ENCODE results near the gene KCNJ4.
A peak's percentile ranks its signal among the peaks of the same experiment; 100 is the strongest.
"Not testable (repeated sequence)": the region's sequence is repeated elsewhere in the genome, so short reads cannot be mapped to it uniquely, and the experiment has no call there.

The KCNJ4 gene

DNA sequence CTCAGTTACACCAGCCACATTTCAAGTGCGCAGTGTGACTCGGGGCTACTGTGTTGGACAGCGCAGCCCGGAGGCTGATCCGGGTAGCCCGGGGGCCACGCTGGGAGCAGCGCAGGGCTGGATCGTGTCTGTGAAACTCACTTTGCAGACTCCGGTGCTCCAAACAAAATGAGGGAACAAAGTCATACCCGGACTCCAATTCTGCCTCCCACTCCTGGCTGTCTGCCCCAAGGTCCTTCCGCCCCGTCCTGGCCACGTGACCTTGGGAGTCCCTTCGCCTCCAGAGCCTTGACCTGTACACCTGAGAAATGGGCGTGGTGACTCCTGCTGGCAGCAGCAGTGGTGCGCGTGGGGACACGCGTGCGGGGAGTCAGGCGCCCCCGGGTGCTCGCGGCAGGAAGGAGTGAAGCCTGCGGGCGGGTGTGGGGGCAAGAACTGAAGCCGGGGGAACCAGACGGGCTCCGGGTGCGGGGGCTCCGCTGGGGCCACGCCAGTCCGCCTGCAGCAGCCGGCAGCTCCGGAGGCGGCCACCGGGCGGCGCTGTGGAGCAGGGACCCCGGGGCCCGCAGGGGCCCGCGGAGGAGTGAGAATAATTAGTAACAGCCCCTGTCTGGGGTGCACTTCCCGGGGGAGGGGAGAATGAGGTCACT is 42.4 kb downstream of the KCNJ4 start:
- DNase-seq (peak; percentile 71), ATAC-seq (peak; percentile 57)

DNA sequence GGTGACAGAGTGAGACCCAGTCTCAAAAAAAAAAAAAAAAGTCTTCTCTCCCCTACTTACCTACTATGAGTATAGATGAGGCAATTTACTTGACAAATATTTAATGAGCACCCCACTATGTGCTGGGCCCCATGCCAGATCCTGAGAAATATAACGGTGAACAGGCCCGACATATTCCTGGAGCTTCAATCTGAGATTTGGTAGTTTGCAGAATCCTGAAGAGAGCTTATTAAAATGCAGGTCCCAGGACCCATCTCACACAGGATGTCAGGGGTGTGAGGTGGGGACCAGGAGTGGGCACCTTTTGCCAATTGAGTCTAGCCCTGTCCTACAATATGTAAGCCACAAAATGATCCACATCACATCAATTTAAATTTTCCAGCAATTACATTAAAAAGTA is 44.0 kb downstream of the KCNJ4 start:
- no peak for ATAC-seq
- DNase-seq: no peak

DNA sequence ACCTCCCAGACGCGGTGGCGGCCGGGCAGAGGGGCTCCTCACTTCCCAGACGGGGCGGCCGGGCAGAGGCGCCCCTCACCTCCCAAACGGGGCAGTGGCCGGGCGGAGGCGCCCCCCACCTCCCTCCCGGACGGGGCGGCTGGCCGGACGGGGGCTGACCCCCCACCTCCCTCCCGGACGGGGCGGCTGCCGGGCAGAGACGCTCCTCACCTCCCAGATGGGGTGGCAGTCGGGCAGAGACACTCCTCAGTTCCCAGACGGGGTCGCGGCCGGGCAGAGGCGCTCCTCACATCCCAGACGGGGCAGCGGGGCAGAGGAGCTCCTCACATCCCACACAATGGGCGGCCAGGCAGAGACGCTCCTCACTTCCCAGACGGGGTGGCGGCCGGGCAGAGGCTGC is 45.1 kb downstream of the KCNJ4 start:
- not testable (repeated sequence) for ATAC-seq, DNase-seq

DNA sequence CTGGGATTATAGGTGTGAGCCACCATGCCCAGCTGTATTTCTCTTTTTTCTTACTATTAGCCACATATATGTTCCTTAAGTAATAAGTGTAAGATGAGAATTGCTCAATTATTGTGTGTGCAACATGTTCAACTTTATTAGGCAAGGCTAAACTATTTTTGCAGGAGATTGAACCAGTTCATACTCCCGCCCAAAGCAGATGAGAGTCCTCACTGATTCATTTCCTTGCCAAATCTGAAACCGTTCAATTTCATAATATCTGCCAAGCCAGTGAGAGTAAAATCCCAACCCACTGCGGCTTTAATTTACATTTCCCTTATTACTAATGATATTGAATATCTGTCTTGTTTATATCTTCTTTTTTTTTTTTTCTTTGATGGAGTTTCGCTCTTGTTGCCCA is 48.4 kb downstream of the KCNJ4 start:
- no peak for ATAC-seq

DNA sequence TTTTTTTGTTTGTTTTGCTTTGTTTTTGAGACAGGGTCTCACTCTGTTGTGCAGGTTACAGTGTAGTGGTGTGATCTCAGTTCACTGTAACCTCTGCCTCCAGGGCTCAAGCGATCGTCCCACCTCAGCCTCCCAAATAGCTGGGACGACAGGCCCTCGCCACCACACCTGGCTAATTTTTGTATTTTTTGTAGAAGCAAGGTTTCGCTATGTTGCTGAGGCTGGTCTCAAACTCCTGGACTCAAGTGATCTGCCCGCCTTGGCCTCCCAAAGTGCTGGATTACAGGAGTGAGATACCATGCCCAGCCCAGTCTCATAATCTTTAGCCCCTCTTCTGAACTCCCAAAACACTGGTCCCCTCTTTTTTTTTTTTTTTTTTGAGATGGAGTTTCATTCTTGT is 50.6 kb downstream of the KCNJ4 start:
- DNase-seq (no peak), ATAC-seq (no peak)

More for the DNA sequence above, 48.4 kb downstream of the KCNJ4 start:
- DNase-seq: no peak

DNA sequence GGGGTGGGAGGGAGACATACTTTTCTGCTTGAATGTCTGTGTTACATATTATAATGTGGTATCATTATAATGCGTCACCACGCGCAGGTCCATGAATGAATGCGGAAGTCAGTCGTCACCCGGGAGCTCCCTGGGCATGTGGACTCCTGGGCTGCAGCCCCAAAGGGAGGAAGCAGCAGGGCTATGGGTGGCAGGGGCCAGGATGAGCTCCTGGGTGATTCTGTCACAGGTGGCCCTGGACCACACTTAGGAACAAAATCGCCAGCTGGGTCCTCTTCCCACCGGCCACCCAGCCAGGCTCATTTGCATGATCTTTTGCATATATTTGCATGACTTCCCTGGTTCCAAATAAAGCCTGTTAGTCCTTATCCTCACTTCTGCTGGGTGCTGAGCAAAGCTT is 51.2 kb downstream of the KCNJ4 start:
- ATAC-seq (no peak), DNase-seq (no peak)

DNA sequence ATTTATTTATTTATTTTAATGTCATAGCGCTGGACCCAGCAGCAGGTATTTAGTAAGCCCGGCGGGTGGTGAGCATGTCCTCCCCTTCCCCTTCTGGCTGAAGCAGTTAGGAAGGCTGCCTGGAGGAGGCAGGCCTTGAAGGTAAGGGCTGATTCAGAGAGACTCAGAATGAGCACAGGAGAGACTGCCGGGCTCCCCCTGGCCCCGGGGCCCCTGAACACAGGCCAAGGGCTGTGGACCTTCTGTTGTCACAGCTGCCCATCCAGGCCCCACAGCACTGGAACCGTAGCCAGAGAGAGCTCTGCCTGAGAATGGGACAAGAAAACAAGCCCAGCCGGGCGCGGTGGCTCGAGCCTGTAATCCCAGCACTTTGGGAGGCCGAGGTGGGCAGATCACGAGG is 52.8 kb downstream of the KCNJ4 start:
- DNase-seq: no peak
- ATAC-seq: no peak

DNA sequence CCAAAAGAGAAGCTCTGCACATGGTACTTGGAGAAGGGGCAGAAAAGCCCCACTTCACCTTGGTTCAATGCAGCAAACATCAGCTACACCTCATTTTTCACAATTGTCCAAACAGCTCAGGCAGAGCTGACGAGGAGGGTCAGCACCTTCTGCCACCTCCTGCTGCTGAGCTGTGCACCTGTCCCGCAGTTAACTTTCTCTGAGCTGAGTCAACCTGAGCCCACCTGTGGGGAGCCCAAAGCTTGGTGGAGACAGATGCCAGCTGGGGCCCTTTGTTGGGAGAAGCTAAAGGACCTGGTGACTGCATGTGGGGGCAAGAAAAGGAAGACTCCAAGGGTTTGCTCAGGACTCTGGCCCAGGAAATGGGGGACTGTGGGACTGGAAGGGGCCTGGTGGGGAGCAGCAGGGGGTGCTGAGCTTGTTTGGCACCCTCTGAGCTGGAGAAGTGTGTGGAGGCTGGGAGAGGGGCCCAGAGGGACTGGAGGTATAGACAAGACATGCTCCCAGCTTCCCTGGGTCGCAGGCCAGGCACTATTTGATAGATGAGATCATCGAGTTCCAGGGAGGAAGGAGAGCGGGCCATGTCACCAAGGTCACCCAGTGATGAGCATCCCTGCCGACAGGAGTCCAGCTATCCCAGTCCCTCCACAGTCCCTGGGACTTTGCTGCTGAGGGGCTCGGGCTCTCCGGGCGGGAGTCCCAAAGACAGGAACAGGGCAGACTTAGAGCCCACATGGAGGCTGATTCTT is 53.5 kb downstream of the KCNJ4 start:
- no peak for ATAC-seq
- no peak for DNase-seq

DNA sequence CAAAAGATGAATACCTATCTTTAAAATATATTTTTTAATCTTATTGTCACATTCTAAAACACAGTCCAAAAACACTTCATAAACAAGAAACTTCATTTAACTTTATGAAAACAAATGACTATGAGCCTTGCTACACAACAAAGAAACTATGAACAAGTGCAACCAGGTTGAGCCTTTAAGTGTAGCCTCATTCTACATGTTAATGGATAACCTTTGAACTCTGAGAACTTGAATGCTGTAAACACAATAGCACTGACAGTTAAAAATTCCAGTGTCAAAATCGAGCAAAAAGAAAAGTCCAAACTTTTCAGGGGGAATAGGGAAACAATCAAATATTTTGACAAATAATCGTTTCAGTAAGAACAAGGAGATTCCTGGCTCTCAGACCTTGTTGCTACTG is 54.7 kb downstream of the KCNJ4 start:
- not testable (repeated sequence) for DNase-seq, ATAC-seq

DNA sequence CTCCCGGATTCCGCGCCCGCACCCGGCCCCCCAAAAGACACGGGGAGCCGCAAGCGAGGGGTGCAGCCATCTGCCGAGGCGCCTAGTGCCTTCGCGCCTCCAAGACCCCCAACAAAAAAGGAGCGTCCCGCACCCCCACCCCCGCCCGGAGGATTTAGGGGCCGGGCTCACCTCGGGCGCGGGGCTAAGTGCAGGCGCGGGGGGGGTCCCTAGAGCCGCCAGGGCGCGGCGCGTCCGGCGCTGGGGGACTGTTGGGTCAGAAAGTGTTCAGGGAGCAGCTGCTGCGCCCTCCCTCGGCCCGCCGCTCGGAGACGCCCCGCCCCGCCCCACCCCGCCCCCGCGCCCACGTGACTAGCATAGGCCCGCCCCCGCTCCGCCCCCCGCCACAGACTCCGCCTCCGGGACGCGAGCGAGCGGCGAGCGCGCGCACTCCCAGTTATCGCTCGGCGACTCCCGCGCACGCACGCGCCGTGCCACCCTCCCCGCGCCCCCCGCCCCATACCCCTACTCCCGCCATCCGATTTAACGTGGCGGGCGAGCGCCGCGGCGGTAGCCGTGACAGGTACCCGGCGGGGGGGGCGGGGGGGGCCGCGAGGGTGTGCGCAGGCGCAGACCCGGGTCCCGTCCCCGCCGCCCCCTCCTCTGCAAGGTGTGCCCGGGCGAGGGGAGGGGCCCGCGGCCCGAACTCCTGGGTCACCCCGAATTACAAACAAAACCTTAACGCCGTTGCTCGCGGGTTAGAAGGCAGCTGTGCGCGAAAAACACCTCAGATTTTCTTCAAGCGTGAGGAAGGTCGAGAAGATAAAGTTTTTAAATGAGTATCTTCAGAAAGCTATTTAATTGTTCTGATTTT is 56.2 kb downstream of the KCNJ4 start:
- ATAC-seq: peak; percentile 81

DNA sequence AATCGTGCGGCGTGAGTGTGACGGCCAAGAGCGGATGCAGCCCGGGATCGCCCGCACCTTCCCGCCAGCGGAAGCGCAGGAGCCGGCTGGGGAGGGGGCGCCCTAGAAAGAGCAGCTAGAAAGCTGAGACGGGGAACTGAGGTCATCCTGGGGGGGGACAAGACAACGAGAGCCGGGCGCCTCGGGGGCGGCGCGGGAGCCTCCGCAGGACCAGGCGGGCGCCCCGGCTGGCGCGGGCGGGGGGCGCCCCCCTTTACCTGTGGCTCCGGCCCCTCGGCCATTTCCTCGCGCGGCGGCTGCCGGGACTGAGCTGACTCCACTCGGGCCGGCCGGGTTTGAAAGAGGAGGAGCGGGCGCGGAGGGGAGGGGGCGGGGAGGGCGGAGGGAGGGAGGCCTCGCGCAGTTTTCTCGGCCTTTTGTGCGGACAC is 56.8 kb downstream of the KCNJ4 start:
- peak; percentile 21 for ATAC-seq
- DNase-seq: peak; percentile 59

More for the DNA sequence above, 56.2 kb downstream of the KCNJ4 start:
- peak; percentile 86 for DNase-seq

DNA sequence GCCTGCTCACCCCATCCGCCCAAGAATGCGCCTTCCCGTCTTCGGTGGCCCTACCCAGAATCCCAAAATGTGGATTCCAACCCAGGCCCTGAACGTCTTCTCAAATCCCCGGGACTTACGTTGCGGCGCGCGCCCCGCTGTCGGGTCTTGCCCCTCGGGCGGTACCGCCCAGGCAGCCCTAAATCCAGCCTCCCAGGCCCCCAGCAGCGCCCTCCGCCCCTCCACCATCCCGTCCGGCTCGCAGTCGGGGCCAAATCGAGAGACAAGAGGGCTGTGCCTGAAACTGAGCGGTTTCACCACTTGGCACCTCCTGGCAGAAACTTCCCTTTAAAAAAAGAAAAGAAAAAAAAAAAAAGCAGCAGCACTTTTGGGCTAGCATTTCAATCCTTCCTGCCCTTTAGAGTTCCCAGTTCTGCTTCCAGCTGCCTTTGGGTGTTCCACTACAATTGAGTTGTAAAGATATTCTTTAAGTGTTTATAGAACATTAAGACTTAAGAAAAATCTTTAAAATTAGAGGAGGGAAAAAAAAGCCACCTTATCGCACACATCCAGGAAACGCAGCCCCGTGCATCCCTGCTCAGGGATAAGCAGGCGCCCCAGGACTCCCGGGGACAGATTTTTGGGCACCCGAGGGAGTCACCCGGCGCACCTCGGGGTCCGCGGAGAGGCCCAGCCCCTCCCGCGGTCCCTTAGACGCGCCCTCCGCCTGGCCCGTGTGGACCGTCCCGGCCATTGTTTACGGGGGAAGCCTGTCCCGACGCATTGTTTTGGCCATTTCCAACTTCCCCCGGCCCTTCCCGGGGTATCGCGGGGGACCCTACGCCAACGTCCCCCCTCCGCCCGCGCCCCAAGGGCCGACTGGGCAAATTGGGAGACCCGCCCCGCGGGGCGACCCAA is 57.6 kb downstream of the KCNJ4 start:
- DNase-seq (peak; percentile 28), ATAC-seq (no peak)

DNA sequence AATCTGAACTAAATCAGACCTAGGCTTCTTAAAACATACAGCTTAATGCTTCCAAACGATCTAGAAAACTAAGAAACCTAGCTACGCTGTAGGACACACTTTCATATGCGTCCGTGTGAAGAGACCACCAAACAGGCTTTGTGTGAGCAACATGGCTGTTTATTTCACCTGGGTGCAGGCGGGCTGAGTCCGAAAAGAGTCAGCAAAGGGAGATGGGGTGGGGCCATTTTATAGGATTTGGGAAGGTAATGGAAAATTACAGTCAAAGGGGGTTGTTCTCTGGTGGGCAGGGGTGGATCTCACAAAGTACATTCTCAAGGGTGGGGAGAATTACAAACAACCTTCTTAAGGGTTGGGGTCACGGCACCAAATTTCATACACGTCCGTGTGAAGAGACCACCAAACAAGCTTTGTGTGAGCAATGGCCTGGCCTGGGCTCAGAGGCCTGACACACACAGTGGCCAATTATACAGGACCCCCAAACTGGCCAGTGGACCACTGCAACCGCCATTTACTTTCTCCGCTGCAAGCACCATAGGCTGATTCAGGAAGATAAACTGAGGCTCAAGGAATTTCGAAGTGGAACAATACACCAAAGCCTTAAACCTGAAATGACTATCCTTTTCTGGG is 58.4 kb downstream of the KCNJ4 start:
- not testable (repeated sequence) for ATAC-seq, DNase-seq

DNA sequence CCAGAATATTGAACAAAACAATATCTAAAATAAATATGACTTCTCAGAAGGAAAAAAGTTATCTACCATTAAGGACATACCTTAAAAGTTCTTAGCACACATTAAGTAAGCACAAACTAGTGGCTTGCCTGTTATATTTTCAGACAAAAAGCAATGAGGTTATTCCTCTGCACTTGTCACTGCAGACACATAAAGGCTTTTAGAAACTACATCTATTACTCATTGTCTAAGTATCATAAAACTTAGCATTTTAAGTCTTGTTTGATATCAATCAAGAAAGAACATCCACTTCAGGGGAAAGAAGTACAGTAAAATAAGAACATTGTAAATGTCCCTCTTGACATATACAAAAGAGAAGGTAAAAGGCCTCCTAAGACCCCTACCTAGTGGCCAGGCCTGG is 59.1 kb downstream of the KCNJ4 start:
- DNase-seq, ATAC-seq: not testable (repeated sequence)

DNA sequence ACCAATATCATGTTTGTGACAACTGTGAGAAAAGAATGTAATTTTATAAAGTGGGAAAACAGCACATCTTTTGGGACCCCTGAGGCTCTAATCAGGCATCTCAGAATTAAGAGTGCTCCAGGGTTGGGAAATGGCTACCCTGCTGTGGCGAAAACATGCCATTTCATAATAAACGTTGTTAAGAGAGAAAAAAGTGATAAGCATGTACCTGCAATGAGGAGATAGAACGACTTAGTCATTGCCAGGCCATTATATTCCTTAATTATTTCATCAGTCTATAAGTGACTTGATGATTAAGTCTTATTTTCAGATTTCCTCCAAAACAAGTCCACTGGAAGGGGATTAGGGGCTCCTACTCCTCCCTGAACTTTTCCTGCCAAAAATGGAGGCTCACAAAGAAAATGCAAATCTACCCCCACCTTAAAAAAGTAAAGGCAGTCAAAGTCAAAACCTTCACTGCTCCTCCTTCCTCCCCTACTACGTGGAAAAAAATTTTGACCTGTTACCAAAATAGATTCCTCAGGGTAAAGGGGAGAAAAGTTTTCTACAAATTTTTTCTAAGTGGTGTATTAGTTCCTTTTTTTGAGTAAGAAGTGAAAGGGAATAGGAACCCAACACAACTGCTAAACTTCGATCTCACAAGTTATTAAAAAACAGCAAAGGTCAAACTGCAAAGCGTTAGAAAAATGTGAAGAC is 59.9 kb downstream of the KCNJ4 start:
- not testable (repeated sequence) for DNase-seq, ATAC-seq

DNA sequence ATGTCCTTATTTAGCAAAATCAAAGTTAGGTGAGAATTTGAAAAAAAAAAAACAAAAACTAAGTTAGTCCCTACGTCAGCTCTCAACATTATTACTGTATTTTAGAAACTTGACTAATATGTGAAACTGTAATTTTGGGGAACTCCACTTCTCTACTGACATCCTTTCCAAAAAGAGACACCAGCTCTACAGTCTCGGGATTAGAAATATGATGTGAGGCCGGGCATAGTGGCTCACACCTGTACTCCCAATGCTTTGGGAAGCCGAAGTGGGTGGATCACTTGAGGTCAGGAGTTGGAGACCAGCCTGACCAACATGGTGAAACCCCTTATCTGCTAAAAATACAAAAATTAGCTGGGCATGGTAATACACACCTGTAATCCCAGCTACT is 65.6 kb downstream of the KCNJ4 start:
- not testable (repeated sequence) for DNase-seq, ATAC-seq

DNA sequence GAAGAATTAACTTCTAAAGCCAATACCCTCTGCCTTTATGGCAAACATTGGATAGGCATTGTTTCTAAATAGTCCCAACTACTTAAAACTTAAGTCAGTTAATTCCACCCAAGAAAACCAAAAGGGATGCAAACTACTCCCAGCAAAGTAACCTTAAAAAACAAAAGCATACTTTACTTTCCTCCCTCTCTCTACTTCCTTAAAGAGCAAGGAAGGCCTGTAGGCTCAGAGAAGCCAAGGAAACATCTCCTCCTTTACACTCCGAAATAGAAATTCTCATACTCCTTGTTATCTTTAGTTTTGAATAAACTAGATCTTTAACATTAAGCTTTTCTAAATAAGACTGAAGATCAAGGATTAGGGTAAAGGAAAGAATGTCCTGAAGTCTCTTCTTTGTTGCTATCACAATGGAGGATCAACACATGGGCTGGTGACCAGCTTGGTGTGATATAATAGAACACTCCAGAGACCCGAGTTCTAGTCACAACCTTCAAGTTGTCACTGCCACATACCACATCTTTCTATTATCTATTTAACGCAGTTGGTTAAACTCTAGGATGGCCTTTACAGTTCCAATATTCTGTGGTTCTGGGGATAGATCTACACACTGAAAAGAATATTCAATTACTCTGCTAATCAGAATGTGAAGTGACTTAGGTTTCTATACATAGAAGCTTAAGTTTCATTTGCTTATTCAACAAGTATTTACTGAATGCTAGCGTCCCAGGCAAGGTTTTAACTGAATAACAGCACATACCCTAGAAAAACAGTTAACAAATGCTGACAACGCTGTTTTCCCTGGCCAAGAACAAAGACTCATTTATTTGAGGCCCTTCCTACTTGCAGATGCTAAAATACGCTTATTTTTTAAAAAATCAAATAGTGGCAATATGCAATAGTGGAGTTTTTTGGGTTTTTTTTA is 66.2 kb downstream of the KCNJ4 start:
- not testable (repeated sequence) for DNase-seq, ATAC-seq

DNA sequence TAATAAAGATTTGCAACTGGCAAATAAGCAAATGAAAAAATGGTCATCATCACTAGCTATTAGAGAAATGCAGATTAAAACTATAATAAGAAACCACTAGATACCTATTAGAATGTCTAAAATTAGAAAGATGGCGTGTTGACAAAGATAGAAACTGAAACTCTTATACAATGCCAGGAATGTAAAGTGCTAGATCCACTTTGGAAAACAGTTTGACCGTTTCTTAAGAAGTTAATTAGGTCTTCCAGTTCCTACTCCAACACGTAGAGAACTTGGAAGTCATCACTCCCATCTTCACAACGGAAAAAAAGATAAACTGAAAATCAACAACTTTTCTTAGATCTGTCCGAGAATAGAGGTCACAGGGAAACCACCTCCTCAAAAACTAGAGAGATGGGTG is 68.1 kb downstream of the KCNJ4 start:
- ATAC-seq, DNase-seq: not testable (repeated sequence)

DNA sequence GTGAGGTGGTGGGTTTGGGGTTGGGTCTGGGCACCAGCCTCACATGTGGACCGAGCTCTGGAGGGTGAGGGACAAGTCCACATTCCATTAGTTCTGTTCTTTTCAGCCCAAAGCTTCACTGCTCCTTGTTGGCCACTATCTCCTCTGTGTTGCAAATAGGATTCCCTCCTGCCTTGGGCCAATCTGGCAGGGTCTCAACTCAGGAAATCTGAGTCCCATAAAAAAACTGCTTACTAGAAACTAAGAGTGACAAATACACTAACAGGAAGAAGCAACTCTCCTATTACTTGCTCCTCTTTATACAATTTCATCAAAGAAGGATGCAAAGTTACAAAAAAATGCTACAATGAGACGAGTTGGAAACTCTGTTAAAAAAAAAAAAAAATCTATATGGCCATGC is 71.6 kb downstream of the KCNJ4 start:
- no peak for DNase-seq
- no peak for ATAC-seq

Measured in stimulated activated naive CD8-positive, alpha-beta T cell treated with anti-CD3 and anti-CD28 coated beads, Interleukin-15, Interleukin-2, amounts not matched to agents 100 U/mL and 50 U/mL, for 24 hours (primary cell).